Suppressor macrophage treated with lipopolysaccharide for 4 hours (primary cell): ENCODE data around the gene CAPN9.

Experiments
- DNase-seq: peaks from one replicate; pipeline ENCODE4 v3.0.0-alpha.2; 2020

The CAPN9 gene

GRCh38 chr1:230772457-230773395 is 25.5 kb downstream of the CAPN9 start:
- no peak for DNase-seq

- DNase-seq: no peak
These were observed 26.3 kb downstream of the CAPN9 start for GRCh38 chr1:230773396-230774033.

GRCh38 chr1:230778916-230779590 is 31.9 kb downstream of the CAPN9 start:
- DNase-seq: peak; percentile 6

GRCh38 chr1:230781131-230781530 is 33.9 kb downstream of the CAPN9 start:
- DNase-seq: no peak

- DNase-seq: no peak
These were observed 34.4 kb downstream of the CAPN9 start for GRCh38 chr1:230781594-230781993.

GRCh38 chr1:230784163-230784562 is 37.0 kb downstream of the CAPN9 start:
- DNase-seq: no peak

- no peak for DNase-seq
These were observed 38.6 kb downstream of the CAPN9 start for GRCh38 chr1:230785636-230786384.

- no peak for DNase-seq
These were observed 39.2 kb downstream of the CAPN9 start for GRCh38 chr1:230786385-230786753.

- no peak for DNase-seq
These were observed 40.3 kb downstream of the CAPN9 start for GRCh38 chr1:230787471-230787870.

- DNase-seq: no peak
These were observed 41.5 kb downstream of the CAPN9 start for GRCh38 chr1:230788561-230789275.

- DNase-seq: no peak
These were observed 42.8 kb downstream of the CAPN9 start for GRCh38 chr1:230790026-230790425.

- no peak for DNase-seq
These were observed 44.9 kb downstream of the CAPN9 start for GRCh38 chr1:230791986-230792564.

GRCh38 chr1:230792691-230793462 is 45.7 kb downstream of the CAPN9 start:
- no peak for DNase-seq

- no peak for DNase-seq
These were observed 46.2 kb downstream of the CAPN9 start for GRCh38 chr1:230793463-230793745.

- no peak for DNase-seq
These were observed 47.2 kb downstream of the CAPN9 start for GRCh38 chr1:230794431-230794830.

GRCh38 chr1:230794871-230795605 is 47.9 kb downstream of the CAPN9 start:
- no peak for DNase-seq

- no peak for DNase-seq
These were observed 49.4 kb downstream of the CAPN9 start for GRCh38 chr1:230796626-230797025.

GRCh38 chr1:230797376-230797920 is 50.3 kb downstream of the CAPN9 start:
- no peak for DNase-seq

GRCh38 chr1:230797942-230798365 is 50.8 kb downstream of the CAPN9 start:
- peak; percentile 25 for DNase-seq

GRCh38 chr1:230798491-230798890 is 51.3 kb downstream of the CAPN9 start:
- DNase-seq: no peak
